GM12878 (cell line): Measurements from ENCODE around the gene SUSD5. TPM values are rescaled to one million over a fixed set of nuclear protein-coding genes. Genes with fewer than 3 reads are reported as not detected.

Experiments
- ATAC-seq: fragments of 200-7000 bp; cut with Tn5 transposase; 3 replicates; pipeline ENCODE4 v1.9.1; 2020; ENCODE audit warnings: mild to moderate bottlenecking, moderate library complexity
- BruUV-seq: library from RNA; stranded (reverse); fragments of 400-500 nt; replicated peaks from 2 replicates; lab custom pipeline; 2021; lab: Mats Ljungman, UMichigan
- CTCF ChIA-PET: fragments of 300-600 bp; sonication (Branson Sonifier 250); formaldehyde crosslinking; extraction: SDS; loops from one replicate; lab custom pipeline; 2021; ENCODE audit warnings: inconsistent platforms; lab: Yijun Ruan, JAX
- POLR2A ChIA-PET: fragments of 350-600 bp; formaldehyde crosslinking; extraction: SDS; loops from one replicate; lab custom pipeline; 2021; ENCODE audit warnings: inconsistent platforms; lab: Charles Lee
- RAD21 ChIA-PET: fragments of 300-600 bp; sonication (Branson Sonifier 250); formaldehyde crosslinking; loops from one replicate; lab custom pipeline; 2023; ENCODE audit warnings: antibody characterized with exemption; ENCODE audit not compliant: unreplicated experiment; lab: Charles Lee
- SMC1A ChIA-PET: fragments of 300-600 bp; sonication (Branson Sonifier 250); formaldehyde crosslinking; loops from one replicate; lab custom pipeline; 2023; ENCODE audit not compliant: unreplicated experiment, uncharacterized antibody; lab: Charles Lee
- DNase-seq: peaks from one replicate; pipeline ENCODE4 v3.0.0-alpha.2; 2011; ENCODE audit warnings: low read depth, low spot score
- FAIRE-seq: peaks from 3 replicates; lab custom pipeline; 2011; peaks lifted over from hg19 to GRCh38; lab: Jason Lieb, UNC
- H2AFZ ChIP-seq: 2 replicates; pipeline ENCODE4 v1.6.0; 2011; ENCODE audit warnings: low read depth, low read length, control low read depth; ENCODE audit not compliant: control insufficient read depth
- H3K27ac ChIP-seq: 2 replicates; pipeline ENCODE4 v1.5.1; 2011; ENCODE audit warnings: control low read depth; ENCODE audit not compliant: control insufficient read depth, insufficient read depth
- H3K27me3 ChIP-seq, 2 experiments: replicated peaks in 1 of 2; 2 replicates each; pipeline versions ENCODE4 v1.6.0 to v1.6.1; 2011; ENCODE audit warnings: low read length in 1 of 2; ENCODE audit not compliant: control insufficient read depth in 2 of 2, insufficient read depth in 2 of 2
- H3K36me3 ChIP-seq, 2 experiments: 2 replicates each; pipeline ENCODE4 v1.5.1; 2011; ENCODE audit warnings: low read length in 1 of 2; ENCODE audit not compliant: control insufficient read depth in 2 of 2, insufficient read depth in 2 of 2
- H3K4me1 ChIP-seq: 2 replicates; pipeline ENCODE4 v1.6.1; 2011; ENCODE audit warnings: mild to moderate bottlenecking, low read length, moderate library complexity, mixed read lengths; ENCODE audit not compliant: control insufficient read depth, insufficient read depth
- H3K4me2 ChIP-seq: 2 replicates; pipeline ENCODE4 v1.6.0; 2011; ENCODE audit warnings: control low read depth; ENCODE audit not compliant: control insufficient read depth, insufficient read depth
- H3K4me3 ChIP-seq: fragments of 200-600 bp; sonication (generic); 2 replicates; pipeline ENCODE4 v1.5.1; 2016
- H3K79me2 ChIP-seq: 2 replicates; pipeline ENCODE4 v1.6.0; 2011; ENCODE audit warnings: low read length; ENCODE audit not compliant: control insufficient read depth, insufficient read depth
- H3K9ac ChIP-seq: 2 replicates; pipeline ENCODE4 v1.8.0; 2011; ENCODE audit warnings: low read length, control low read depth, mixed read lengths; ENCODE audit not compliant: control insufficient read depth, insufficient read depth
- H3K9me3 ChIP-seq: replicated peaks from 3 replicates; pipeline ENCODE4 v1.5.1; 2011; ENCODE audit warnings: mild to moderate bottlenecking, low read length; ENCODE audit not compliant: control insufficient read depth, insufficient read depth
- H4K20me1 ChIP-seq: 2 replicates; pipeline ENCODE4 v1.6.0; 2011; ENCODE audit not compliant: control insufficient read depth, insufficient read depth
- CBX3 ChIP-seq: fragments of 200-600 bp; sonication (generic); IDR thresholded peaks from 2 replicates; pipeline ENCODE4 v1.6.1; 2016; ENCODE audit warnings: low read depth, borderline replicate concordance
- CEBPZ ChIP-seq: fragments of 150-350 bp; IDR thresholded peaks from 2 replicates; pipeline ENCODE4 v1.6.1; 2016; ENCODE audit warnings: low read depth, low read length
- CREB1 ChIP-seq: IDR thresholded peaks from 2 replicates; pipeline ENCODE4 v1.6.1; 2012; ENCODE audit warnings: low read depth, mild to moderate bottlenecking, inconsistent platforms
- E2F8 ChIP-seq: fragments of 450-650 bp; IDR thresholded peaks from 2 replicates; pipeline ENCODE4 v1.6.1; 2018; ENCODE audit warnings: mild to moderate bottlenecking, low read depth, moderate library complexity; ENCODE audit not compliant: partially characterized antibody
- EED ChIP-seq: sonication (generic); IDR thresholded peaks from 2 replicates; pipeline ENCODE4 v1.6.1; 2016; ENCODE audit warnings: antibody characterized with exemption, low read depth
- ESRRA ChIP-seq: IDR thresholded peaks from 2 replicates; pipeline ENCODE4 v1.6.1; 2012; ENCODE audit warnings: mild to moderate bottlenecking, low read length, improper control_type of control experiment
- MEF2B ChIP-seq: fragments of 450-650 bp; IDR thresholded peaks from 2 replicates; pipeline ENCODE4 v1.6.1; 2018; ENCODE audit warnings: mild to moderate bottlenecking, moderate library complexity; ENCODE audit not compliant: partially characterized antibody, poor library complexity, severe bottlenecking
- MYB ChIP-seq: fragments of 150-350 bp; IDR thresholded peaks from 2 replicates; pipeline ENCODE4 v1.6.1; 2014; ENCODE audit warnings: mild to moderate bottlenecking, low read depth, low read length, borderline replicate concordance
- RFX5 ChIP-seq: IDR thresholded peaks from 2 replicates; pipeline ENCODE4 v1.6.1; 2011; ENCODE audit warnings: low read depth, low read length, improper control_type of control experiment
- SREBF1 ChIP-seq: IDR thresholded peaks from 2 replicates; pipeline ENCODE4 v1.6.1; 2012; ENCODE audit warnings: mild to moderate bottlenecking, low read length
- STAT3 ChIP-seq: IDR thresholded peaks from 2 replicates; pipeline ENCODE4 v1.6.1; 2011; ENCODE audit warnings: low read depth, low read length, improper control_type of control experiment
- TCF7 ChIP-seq: IDR thresholded peaks from 2 replicates; pipeline ENCODE4 v1.6.1; 2014; ENCODE audit warnings: antibody characterized with exemption, borderline replicate concordance
- ZZZ3 ChIP-seq: IDR thresholded peaks from 2 replicates; pipeline ENCODE4 v1.6.1; 2011; ENCODE audit warnings: low read depth; ENCODE audit not compliant: control insufficient read depth, insufficient read length
- WGBS: methylation state at CpG from one replicate; pipeline ENCODE4 v1.1.6; 2016; ENCODE audit warnings: low lambda C conversion rate; ENCODE audit not compliant: insufficient replicate concordance, insufficient coverage; ENCODE audit errors: missing lambda C conversion rate; 5-methylcytosine and 5-hydroxymethylcytosine counted together
- in situ Hi-C: fragments of 300-500 bp; cut with MboI; formaldehyde crosslinking; loops from 9 replicates; pipeline ENCODE4 v1.14.3; 2018; ENCODE audit warnings: mixed read lengths
- intact Hi-C: fragments of 100-400 bp; cut with micrococcal nuclease; formaldehyde crosslinking; loops from one replicate; pipeline ENCODE4 v1.14.2; 2022; ENCODE audit not compliant: unreplicated experiment
- polyA plus RNA-seq, 11 experiments: library from polyadenylated mRNA; depleted of rRNA in 4 of 11; unstranded in 6 of 11; stranded (reverse) in 5 of 11; fragments of >200 nt; fragmentation: Nextera tagmentation in 4 of 11; fragmentation: Illumina TruSeq in 1 of 11; extraction: Ambion mirVana in 4 of 11; extraction: Trizol in 1 of 11; gene quantifications; 1 replicate in 1 of 11; 2 replicates in 10 of 11; pipeline versions ENCODE4 v1.2.1 to v1.2.3, GENCODE V29; 2011 to 2016; ENCODE audit warnings: inconsistent platforms in 2 of 11, missing spikeins in 2 of 11, low read depth in 1 of 11
- total RNA-seq, 4 experiments: library from RNA; depleted of rRNA in 3 of 4; stranded (reverse); fragments of >200 nt in 3 of 4; fragmentation: Illumina TruSeq in 1 of 4; extraction: Trizol in 1 of 4; gene quantifications; 2 replicates each; pipeline versions ENCODE4 v1.2.1 to v1.2.3, GENCODE V29; 2013 to 2021
- TF ChIP-seq, protein P1 (sequence below): fragments of 450-650 bp; formaldehyde crosslinking; IDR thresholded peaks from 2 replicates; pipeline ENCODE4 v1.4.0; 2022; ENCODE audit warnings: mild to moderate bottlenecking, moderate library complexity

SUSD5 gene
- total and polyA plus RNA-seq, 10 of the 15 experiments (the other 5 are each of a cell fraction or from before 2014, with no cell fraction given) = 0.01 to 0.05 (median 0.03) TPM; not detected in 4

DNA sequence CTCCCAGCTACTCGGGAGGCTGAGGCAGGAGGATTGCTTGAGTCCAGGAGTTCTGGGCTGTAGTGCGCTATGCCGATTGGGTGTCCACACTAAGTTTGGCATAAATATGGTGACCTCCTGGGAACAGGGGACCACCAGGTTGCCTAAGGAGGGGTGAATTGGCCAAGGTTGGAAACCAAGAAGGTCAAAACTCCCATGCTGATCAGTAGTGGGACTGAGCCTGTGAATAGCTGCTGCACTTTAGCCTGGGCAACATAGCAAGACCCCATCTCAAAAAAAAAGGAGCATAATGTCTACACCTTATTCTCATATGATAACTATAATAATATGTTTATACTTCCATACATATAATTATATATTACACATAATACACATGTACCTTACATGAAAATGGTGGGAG, 115.6 kb downstream of the SUSD5 start:
- CTCF ChIA-PET = no interaction called here

More for the DNA sequence above, 115.6 kb downstream of the SUSD5 start:
- H3K36me3 ChIP-seq = no peaks in the 10 kb centered on the region
- ATAC-seq = no peak
- no peak overlapping the region for H3K4me3 ChIP-seq
- FAIRE-seq = no peak
- SMC1A ChIA-PET = no interaction called here
- intact Hi-C loops = no loop called here
- BruUV-seq = no TSS peak
- WGBS = 98% methylated on average over 3 of the region's 3 CpGs
- no peak overlapping the region for H3K9ac ChIP-seq
- H4K20me1 ChIP-seq = no peaks in the 10 kb centered on the region
- no peaks in the 10 kb centered on the region for H3K79me2 ChIP-seq
- H2AFZ ChIP-seq = no peak overlapping the region
- in situ Hi-C loops = no loop called here
- H3K9me3 ChIP-seq = no peaks in the 10 kb centered on the region
- TF ChIP-seq MYB (no peak), TCF7 (no peak), EED (no peak), STAT3 (no peak), ESRRA (no peak), E2F8 (no peak), MEF2B (no peak), ZZZ3 (no peak), SREBF1 (no peak), RFX5 (no peak), CEBPZ (no peak), CBX3 (no peak), CREB1 (no peak)
- TF ChIP-seq, protein P1, sequence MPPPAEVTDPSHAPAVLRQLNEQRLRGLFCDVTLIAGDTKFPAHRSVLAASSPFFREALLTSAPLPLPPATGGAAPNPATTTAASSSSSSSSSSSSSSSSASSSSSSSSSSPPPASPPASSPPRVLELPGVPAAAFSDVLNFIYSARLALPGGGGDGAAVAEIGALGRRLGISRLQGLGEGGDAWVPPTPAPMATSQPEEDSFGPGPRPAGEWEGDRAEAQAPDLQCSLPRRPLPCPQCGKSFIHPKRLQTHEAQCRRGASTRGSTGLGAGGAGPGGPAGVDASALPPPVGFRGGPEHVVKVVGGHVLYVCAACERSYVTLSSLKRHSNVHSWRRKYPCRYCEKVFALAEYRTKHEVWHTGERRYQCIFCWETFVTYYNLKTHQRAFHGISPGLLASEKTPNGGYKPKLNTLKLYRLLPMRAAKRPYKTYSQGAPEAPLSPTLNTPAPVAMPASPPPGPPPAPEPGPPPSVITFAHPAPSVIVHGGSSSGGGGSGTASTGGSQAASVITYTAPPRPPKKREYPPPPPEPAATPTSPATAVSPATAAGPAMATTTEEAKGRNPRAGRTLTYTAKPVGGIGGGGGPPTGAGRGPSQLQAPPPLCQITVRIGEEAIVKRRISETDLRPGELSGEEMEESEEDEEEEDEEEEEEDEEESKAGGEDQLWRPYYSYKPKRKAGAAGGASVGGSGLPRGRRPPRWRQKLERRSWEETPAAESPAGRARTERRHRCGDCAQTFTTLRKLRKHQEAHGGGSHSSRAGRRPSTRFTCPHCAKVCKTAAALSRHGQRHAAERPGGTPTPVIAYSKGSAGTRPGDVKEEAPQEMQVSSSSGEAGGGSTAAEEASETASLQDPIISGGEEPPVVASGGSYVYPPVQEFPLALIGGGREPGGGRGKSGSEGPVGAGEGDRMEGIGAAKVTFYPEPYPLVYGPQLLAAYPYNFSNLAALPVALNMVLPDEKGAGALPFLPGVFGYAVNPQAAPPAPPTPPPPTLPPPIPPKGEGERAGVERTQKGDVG (CRISPR knock-in tag) = no peak
- POLR2A ChIA-PET = no interaction called here
- RAD21 ChIA-PET = no interaction called here
- DNase-seq = no peak
- H3K4me2 ChIP-seq = no peak overlapping the region
- H3K27ac ChIP-seq = no peak overlapping the region
- H3K4me1 ChIP-seq = no peaks in the 10 kb centered on the region
- H3K27me3 ChIP-seq = no peaks in the 10 kb centered on the region
